DND-41 (cell line): Measurements from ENCODE around the gene DCHS1.

ENCODE experiments used
- EZH2 ChIP-seq: IDR thresholded peaks from 3 replicates; pipeline ENCODE4 v1.6.1; 2012; ENCODE audit warnings: borderline replicate concordance, low read depth, mild to moderate bottlenecking, moderate library complexity, low read length, inconsistent platforms; ENCODE audit not compliant: severe bottlenecking
- TF ChIP-seq, protein P1 (sequence below): IDR thresholded peaks from 2 replicates; pipeline ENCODE4 v1.5.1; 2012; ENCODE audit warnings: borderline replicate concordance, low read length, moderate library complexity, mild to moderate bottlenecking; ENCODE audit not compliant: poor library complexity, severe bottlenecking; ENCODE audit errors: extremely low read depth

DNA sequence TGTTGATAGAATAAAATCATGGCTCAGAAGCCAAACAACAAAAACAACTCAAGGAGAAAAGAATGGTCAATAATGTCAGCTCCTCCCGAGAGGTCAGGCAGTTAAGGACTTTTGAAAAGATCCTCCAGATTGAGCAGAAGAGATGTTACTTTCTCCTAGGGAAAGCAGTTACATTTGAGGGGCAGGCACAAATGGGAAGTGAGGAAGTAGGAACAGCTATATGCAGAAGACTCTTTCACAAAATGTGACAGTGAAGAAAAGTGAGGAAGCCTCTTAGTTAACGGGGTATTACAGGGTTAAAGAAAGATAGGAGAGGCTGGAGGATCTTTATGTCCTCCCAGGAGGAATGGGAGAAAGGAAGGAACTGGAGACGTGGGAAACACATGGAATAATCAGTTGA lies 3.4 kb downstream of the DCHS1 start:
- TF ChIP-seq EZH2, result no peak
- TF ChIP-seq, protein P1, sequence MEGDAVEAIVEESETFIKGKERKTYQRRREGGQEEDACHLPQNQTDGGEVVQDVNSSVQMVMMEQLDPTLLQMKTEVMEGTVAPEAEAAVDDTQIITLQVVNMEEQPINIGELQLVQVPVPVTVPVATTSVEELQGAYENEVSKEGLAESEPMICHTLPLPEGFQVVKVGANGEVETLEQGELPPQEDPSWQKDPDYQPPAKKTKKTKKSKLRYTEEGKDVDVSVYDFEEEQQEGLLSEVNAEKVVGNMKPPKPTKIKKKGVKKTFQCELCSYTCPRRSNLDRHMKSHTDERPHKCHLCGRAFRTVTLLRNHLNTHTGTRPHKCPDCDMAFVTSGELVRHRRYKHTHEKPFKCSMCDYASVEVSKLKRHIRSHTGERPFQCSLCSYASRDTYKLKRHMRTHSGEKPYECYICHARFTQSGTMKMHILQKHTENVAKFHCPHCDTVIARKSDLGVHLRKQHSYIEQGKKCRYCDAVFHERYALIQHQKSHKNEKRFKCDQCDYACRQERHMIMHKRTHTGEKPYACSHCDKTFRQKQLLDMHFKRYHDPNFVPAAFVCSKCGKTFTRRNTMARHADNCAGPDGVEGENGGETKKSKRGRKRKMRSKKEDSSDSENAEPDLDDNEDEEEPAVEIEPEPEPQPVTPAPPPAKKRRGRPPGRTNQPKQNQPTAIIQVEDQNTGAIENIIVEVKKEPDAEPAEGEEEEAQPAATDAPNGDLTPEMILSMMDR, result no peak
